Astrocyte of the cerebellum (primary cell): ENCODE results near the gene MYO10.

Experiments used
- DNase-seq: peaks from one replicate; pipeline ENCODE4 v3.0.0-alpha.2; 2011; ENCODE audit warnings: low read depth
- H3K4me3 ChIP-seq: 2 replicates; pipeline ENCODE4 v1.5.1; 2011; ENCODE audit warnings: mild to moderate bottlenecking, low read depth, low read length, moderate library complexity
- CTCF ChIP-seq: IDR thresholded peaks from 2 replicates; pipeline ENCODE4 v1.5.1; 2012; ENCODE audit warnings: low read length, low read depth, moderate library complexity, mild to moderate bottlenecking; ENCODE audit errors: missing control alignments
- in situ Hi-C: cut with HindIII; loops from 2 replicates; pipeline ENCODE4 v1.10.0; 2017; ENCODE audit warnings: low sequenced_read_pairs

Gene MYO10

GRCh38 chr5:16666130-16666882 lies 269.8 kb downstream of the MYO10 start:
- in situ Hi-C loops = loop anchor here (10.0 kb wide), 1 partner anchor 62 kb away; no protein-coding TSS in a partner anchor
- TF ChIP-seq CTCF = no peak
- no peak for DNase-seq
- H3K4me3 ChIP-seq = no peak overlapping the region

GRCh38 chr5:16665601-16666000 lies 270.5 kb downstream of the MYO10 start:
- TF ChIP-seq CTCF = no peak
- in situ Hi-C loops = loop anchor here (10.0 kb wide), 1 partner anchor 61 kb away; no protein-coding TSS in a partner anchor
- no peak for DNase-seq
- H3K4me3 ChIP-seq = no peak overlapping the region

GRCh38 chr5:16664368-16664767 lies 271.7 kb downstream of the MYO10 start:
- no peak overlapping the region for H3K4me3 ChIP-seq
- DNase-seq = no peak
- no peak for TF ChIP-seq CTCF
- in situ Hi-C loops = loop anchor here (10.0 kb wide), 1 partner anchor 60 kb away; no protein-coding TSS in a partner anchor

- no peak for DNase-seq
- no peak overlapping the region for H3K4me3 ChIP-seq
- in situ Hi-C loops = loop anchor here (10.0 kb wide), 1 partner anchor 59 kb away; no protein-coding TSS in a partner anchor
- no peak for TF ChIP-seq CTCF
Observed at GRCh38 chr5:16663840-16664239, 272.2 kb downstream of the MYO10 start.

- DNase-seq = no peak
- in situ Hi-C loops = loop anchor here (10.0 kb wide), 1 partner anchor 57 kb away; no protein-coding TSS in a partner anchor
- no peak for TF ChIP-seq CTCF
- no peak overlapping the region for H3K4me3 ChIP-seq
Observed at GRCh38 chr5:16661713-16662112, 274.4 kb downstream of the MYO10 start.

- TF ChIP-seq CTCF = no peak
- in situ Hi-C loops = loop anchor here (10.0 kb wide), 1 partner anchor 56 kb away; no protein-coding TSS in a partner anchor
- no peak overlapping the region for H3K4me3 ChIP-seq
Observed at GRCh38 chr5:16660982-16661381, 275.1 kb downstream of the MYO10 start.

More at GRCh38 chr5:16660982-16661381, 275.1 kb downstream of the MYO10 start:
- no peak for DNase-seq
